ENCODE results near the gene GRM2.

GRCh38 chr3:51751287-51751686 is 44.4 kb downstream of the GRM2 start:
- no peak for TF ChIP-seq CTCF (IDR thresholded peaks at IDR 0.05 in 4 of 5, conservative IDR thresholded peaks at IDR 0.05 in 1 of 5)
- TF ChIP-seq POLR2A (IDR thresholded peaks at IDR 0.05) = no peak

Measured in gastrocnemius medialis (tissue), 4 donors.